SJSA1 (cell line): ENCODE results near the gene TIAL1. TPM values are rescaled to one million over a fixed set of nuclear protein-coding genes. Genes with fewer than 3 reads are reported as not detected.
"Not testable (repeated sequence)": the region's sequence is repeated elsewhere in the genome, so short reads cannot be mapped to it uniquely, and the experiment has no call there.

ENCODE experiments used
- DNase-seq, 2 experiments: peaks; one replicate each; pipeline ENCODE4 v3.0.0-alpha.2; 2015 to 2020; ENCODE audit warnings: low spot score in 2 of 2, low read depth in 1 of 2
- H3K27ac ChIP-seq: fragments of 250-450 bp; sonication (Bioruptor Pico); 2 replicates; pipeline ENCODE4 v1.5.1; 2020; ENCODE audit warnings: mild to moderate bottlenecking, moderate library complexity
- H3K27me3 ChIP-seq: fragments of 250-450 bp; sonication (Bioruptor Pico); replicated peaks from 2 replicates; pipeline ENCODE4 v1.5.1; 2020; ENCODE audit warnings: mild to moderate bottlenecking, moderate library complexity
- H3K36me3 ChIP-seq: fragments of 250-450 bp; sonication (Bioruptor Pico); 2 replicates; pipeline ENCODE4 v1.5.1; 2020; ENCODE audit warnings: mild to moderate bottlenecking
- H3K4me1 ChIP-seq: fragments of 250-450 bp; sonication (Bioruptor Pico); replicated peaks from 2 replicates; pipeline ENCODE4 v1.6.1; 2021; ENCODE audit warnings: mild to moderate bottlenecking
- H3K4me3 ChIP-seq: fragments of 250-450 bp; sonication (Bioruptor Pico); 2 replicates; pipeline ENCODE4 v1.5.1; 2020; ENCODE audit warnings: mild to moderate bottlenecking
- H3K9me3 ChIP-seq: fragments of 250-450 bp; sonication (Bioruptor Pico); replicated peaks from 2 replicates; pipeline ENCODE4 v1.5.1; 2020; ENCODE audit warnings: mild to moderate bottlenecking
- total RNA-seq: library from RNA; depleted of rRNA; stranded (reverse); fragments of >200 nt; shearing (Covaris generic); gene quantifications from 2 replicates; pipeline ENCODE4 v1.2.3, GENCODE V29; 2014

TIAL1 gene
- total RNA-seq, 1 experiment from 2014 or later: 47.8 TPM

DNA sequence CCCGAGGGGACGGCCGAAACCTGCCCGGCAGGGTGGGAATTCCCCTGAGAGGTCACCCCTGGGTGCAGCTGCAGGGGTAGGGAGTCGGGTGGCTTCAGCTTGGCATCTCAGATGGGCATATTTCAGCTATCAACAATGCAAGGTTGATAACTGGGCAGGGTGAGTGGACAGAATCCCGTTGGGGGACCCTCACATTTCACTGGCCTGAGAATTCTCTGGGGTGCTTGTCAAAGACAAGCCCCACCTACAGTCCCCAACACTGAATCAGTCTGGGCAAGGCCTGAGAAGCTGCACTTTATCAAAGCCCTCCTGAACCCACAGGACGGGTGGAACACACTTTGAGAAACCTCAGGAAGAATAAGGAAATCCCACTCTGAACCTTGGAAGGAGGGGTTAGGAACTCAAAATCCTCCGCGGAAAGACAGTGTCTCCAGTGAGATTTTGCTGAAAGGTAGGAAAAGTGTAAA is 57.4 kb downstream of the TIAL1 start:
- no peak for DNase-seq
- H3K4me1 ChIP-seq: peaks cover 26% of the 10 kb centered on the region
- H3K36me3 ChIP-seq: peaks cover 8% of the 10 kb centered on the region; the same call in 1 of the 2 replicates
- H3K4me3 ChIP-seq: no peak overlapping the region
- H3K9me3 ChIP-seq: peaks cover 4% of the 10 kb centered on the region; the same call in 1 of the 2 replicates
- H3K27me3 ChIP-seq: no peaks in the 10 kb centered on the region
- no peak overlapping the region for H3K27ac ChIP-seq

DNA sequence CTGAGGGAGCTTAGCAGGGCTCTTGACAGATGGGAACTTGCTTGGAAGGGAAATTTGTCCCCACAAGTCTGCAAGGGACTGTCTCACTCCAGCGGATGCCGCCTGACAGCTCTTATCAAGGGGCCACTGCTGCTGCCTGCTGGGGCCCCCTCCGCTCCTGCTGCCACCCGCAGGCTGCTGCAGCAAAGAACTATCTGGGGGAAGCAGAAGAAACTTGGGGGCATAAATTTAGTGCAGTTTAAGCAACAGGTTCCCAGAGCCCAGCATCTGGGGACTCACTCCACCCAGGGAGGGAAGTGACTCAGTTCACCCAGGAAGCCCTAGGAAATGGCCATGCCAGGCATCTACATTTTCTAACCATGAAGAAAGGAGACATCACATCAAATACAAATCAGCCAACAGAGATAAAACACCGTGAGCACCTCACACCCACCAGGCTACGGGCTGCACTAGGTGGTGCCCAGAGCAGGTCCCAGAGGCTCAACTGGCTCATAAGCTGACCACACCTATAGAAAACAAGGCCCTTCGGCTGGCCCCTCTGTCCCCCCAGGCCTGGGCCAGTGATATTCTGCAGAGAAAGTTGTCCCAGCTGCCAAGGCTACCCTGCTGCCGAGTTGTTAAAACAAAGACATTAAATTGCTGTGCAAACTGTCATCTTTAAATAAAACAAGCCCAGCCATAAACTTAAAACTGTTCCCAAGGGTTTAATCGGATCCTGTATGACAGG is 58.0 kb downstream of the TIAL1 start:
- H3K4me1 ChIP-seq: peaks cover 26% of the 10 kb centered on the region
- no peak overlapping the region for H3K4me3 ChIP-seq
- peaks cover 8% of the 10 kb centered on the region; the same call in 1 of the 2 replicates for H3K36me3 ChIP-seq
- no peaks in the 10 kb centered on the region for H3K27me3 ChIP-seq
- no peak overlapping the region for H3K27ac ChIP-seq
- H3K9me3 ChIP-seq: peaks cover 4% of the 10 kb centered on the region; the same call in 1 of the 2 replicates
- no peak for DNase-seq

- peaks cover 24% of the 10 kb centered on the region for H3K4me1 ChIP-seq
- H3K4me3 ChIP-seq: no peak overlapping the region
- peaks cover 8% of the 10 kb centered on the region; the same call in 1 of the 2 replicates for H3K36me3 ChIP-seq
- peaks cover 4% of the 10 kb centered on the region; the same call in 1 of the 2 replicates for H3K9me3 ChIP-seq
- no peak for DNase-seq
- H3K27me3 ChIP-seq: no peaks in the 10 kb centered on the region
- no peak overlapping the region for H3K27ac ChIP-seq
Measured at GRCh38 chr10:119537953-119538630, 58.7 kb downstream of the TIAL1 start.

GRCh38 chr10:119536508-119537025 is 60.2 kb downstream of the TIAL1 start:
- Histone ChIP-seq H3K27me3 (no peaks in the 10 kb centered on the region), H3K27ac (no peak overlapping the region), H3K36me3 (no peaks in the 10 kb centered on the region; the same call in 1 of the 2 replicates), H3K4me1 (peaks cover 23% of the 10 kb centered on the region), H3K9me3 (no peaks in the 10 kb centered on the region), H3K4me3 (no peak overlapping the region)
- no peak for DNase-seq

DNA sequence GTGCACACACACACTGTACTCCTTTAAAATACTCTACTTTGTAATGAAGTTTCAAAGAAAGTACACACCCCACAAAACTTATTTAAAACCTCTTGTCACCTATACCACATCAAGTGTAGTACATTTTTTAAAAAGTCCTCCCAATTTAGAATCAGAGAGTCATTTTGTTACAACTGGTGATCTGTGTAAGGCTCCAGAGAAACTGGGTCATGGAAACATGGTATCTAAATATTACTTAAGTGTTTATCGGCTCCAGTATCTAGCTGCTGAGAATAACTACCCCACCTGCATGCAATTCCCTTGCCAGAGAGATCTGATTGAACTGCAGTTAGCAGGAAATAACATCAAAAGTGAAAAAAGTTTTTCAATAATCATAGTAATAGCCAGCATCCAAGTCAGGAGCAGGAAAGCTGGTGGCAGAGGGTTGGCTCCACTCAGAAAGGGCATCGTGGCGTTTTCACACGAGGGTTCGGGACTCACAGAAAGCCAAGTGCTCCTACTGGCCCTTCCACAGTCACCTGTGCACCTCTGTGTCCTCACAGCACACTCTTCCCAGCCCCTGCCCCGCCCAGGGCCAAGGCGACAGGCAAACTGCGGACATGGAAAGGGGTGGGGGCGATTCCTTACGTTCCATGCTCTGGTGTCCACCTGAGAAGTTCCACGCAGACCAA is 60.8 kb downstream of the TIAL1 start:
- Histone ChIP-seq H3K4me3 (no peak overlapping the region), H3K27me3 (no peaks in the 10 kb centered on the region), H3K9me3 (no peaks in the 10 kb centered on the region), H3K4me1 (peaks cover 26% of the 10 kb centered on the region), H3K27ac (no peak overlapping the region), H3K36me3 (no peaks in the 10 kb centered on the region; the same call in 1 of the 2 replicates)
- DNase-seq: no peak

GRCh38 chr10:119535305-119535704 is 61.5 kb downstream of the TIAL1 start:
- no peak for DNase-seq
- Histone ChIP-seq H3K36me3 (no peaks in the 10 kb centered on the region; the same call in 1 of the 2 replicates), H3K4me1 (peaks cover 32% of the 10 kb centered on the region), H3K27me3 (no peaks in the 10 kb centered on the region), H3K4me3 (no peak overlapping the region), H3K27ac (no peak overlapping the region), H3K9me3 (no peaks in the 10 kb centered on the region)

- H3K4me3 ChIP-seq: no peak overlapping the region
- peaks cover 38% of the 10 kb centered on the region for H3K4me1 ChIP-seq
- H3K27me3 ChIP-seq: no peaks in the 10 kb centered on the region
- no peaks in the 10 kb centered on the region for H3K9me3 ChIP-seq
- DNase-seq: no peak
- no peaks in the 10 kb centered on the region; the same call in 1 of the 2 replicates for H3K36me3 ChIP-seq
- H3K27ac ChIP-seq: no peak overlapping the region
Measured at GRCh38 chr10:119533473-119533872, 63.3 kb downstream of the TIAL1 start.

GRCh38 chr10:119532791-119533190 is 64.0 kb downstream of the TIAL1 start:
- not testable (repeated sequence) for H3K27ac ChIP-seq, H3K4me3 ChIP-seq

GRCh38 chr10:119532251-119532650 is 64.5 kb downstream of the TIAL1 start:
- DNase-seq, H3K27ac ChIP-seq, H3K9me3 ChIP-seq, H3K4me3 ChIP-seq, H3K36me3 ChIP-seq, H3K27me3 ChIP-seq: not testable (repeated sequence)
- peaks cover 47% of the 10 kb centered on the region for H3K4me1 ChIP-seq

More at GRCh38 chr10:119532791-119533190, 64.0 kb downstream of the TIAL1 start:
- not testable (repeated sequence) for H3K27me3 ChIP-seq, H3K9me3 ChIP-seq, H3K36me3 ChIP-seq
- peaks cover 42% of the 10 kb centered on the region for H3K4me1 ChIP-seq
- DNase-seq: peak in 1 of 2 experiments; percentile 21

DNA sequence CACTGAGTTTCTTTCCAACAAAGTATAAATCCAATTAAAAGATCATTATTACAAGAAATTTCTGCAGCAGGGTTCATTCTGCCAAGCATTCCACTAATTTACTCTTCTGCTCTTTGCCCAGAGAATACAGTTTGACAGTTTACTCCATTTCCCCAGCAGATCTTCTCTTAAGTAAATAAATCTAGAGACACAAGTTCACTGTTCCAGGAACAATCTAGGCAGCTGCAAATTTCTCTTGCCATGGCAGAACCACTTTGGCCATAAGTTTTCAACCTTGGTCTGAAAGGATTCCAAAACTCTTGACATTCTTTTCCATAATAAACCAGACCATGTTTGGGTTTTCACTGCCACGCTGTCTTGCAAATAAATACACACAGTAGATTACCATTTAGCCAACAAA is 65.7 kb downstream of the TIAL1 start:
- Histone ChIP-seq H3K9me3 (no peaks in the 10 kb centered on the region), H3K4me3 (no peak overlapping the region), H3K36me3 (no peaks in the 10 kb centered on the region; the same call in 1 of the 2 replicates), H3K4me1 (peaks cover 59% of the 10 kb centered on the region), H3K27me3 (no peaks in the 10 kb centered on the region), H3K27ac (no peak overlapping the region)
- peak in 1 of 2 experiments; percentile 42 for DNase-seq

DNA sequence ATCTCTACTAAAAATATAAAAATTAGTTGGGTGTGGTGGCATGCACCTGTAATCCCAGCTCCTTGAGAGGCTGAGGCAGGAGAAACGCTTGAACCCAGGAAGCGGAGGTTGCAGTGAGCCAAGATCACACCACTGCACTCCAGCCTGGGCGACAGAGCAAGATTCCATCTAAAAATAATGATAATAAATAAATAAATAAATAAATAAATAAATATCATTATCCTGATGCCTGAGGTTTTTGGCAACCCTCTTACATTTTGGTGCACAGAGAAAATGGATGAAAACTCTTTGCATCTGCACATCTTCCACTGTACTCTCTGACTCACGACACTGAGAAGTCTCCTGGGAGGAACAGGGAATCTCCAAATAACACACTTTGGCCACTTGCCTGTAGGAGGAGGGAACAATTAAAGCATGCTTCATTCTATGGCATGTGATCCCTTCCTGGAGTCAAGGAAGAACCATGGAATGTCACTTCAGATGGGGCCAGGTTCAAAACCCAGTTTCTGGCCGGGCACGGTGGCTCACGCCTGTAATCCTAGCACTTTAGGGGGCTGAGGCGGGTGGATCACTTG is 68.0 kb downstream of the TIAL1 start:
- not testable (repeated sequence) for H3K4me3 ChIP-seq, H3K27me3 ChIP-seq, H3K27ac ChIP-seq, H3K36me3 ChIP-seq, H3K9me3 ChIP-seq
- H3K4me1 ChIP-seq: peaks cover 70% of the 10 kb centered on the region
- peak in 1 of 2 experiments; percentile 43 for DNase-seq

GRCh38 chr10:119526621-119527592 is 69.9 kb downstream of the TIAL1 start:
- peaks cover 75% of the 10 kb centered on the region for H3K4me1 ChIP-seq
- no peaks in the 10 kb centered on the region for H3K27me3 ChIP-seq
- H3K27ac ChIP-seq: no peak overlapping the region
- H3K9me3 ChIP-seq: no peaks in the 10 kb centered on the region
- H3K4me3 ChIP-seq: no peak overlapping the region
- DNase-seq: no peak
- 0 out of 2 replicates have a peak, but pooled peaks cover 11% of the 10 kb centered on the region for H3K36me3 ChIP-seq
